GM23338 (cell line): Measurements from ENCODE around the gene RTKN. TPM values are rescaled to one million over a fixed set of nuclear protein-coding genes. Genes with fewer than 3 reads are reported as not detected.

Source experiments
- ATAC-seq: fragments of 200-7000 bp; cut with Tn5 transposase; 3 replicates; pipeline ENCODE4 v1.9.1; 2020
- DNase-seq: peaks from one replicate; pipeline ENCODE4 v3.0.0-alpha.2; 2015; ENCODE audit warnings: low spot score
- H2AFZ ChIP-seq: fragments of 200-600 bp; sonication (generic); 2 replicates; pipeline ENCODE4 v1.8.0; 2016; ENCODE audit warnings: antibody characterized with exemption, mild to moderate bottlenecking, moderate library complexity
- H3F3A ChIP-seq: fragments of 200-600 bp; sonication (generic); replicated peaks from 2 replicates; pipeline ENCODE4 v1.8.0; 2017; ENCODE audit warnings: antibody characterized with exemption, mixed run types, low read depth
- H3K27ac ChIP-seq: fragments of 200-600 bp; sonication (generic); 2 replicates; pipeline ENCODE4 v1.6.1; 2016; ENCODE audit warnings: low read depth
- H3K27me3 ChIP-seq: fragments of 200-600 bp; sonication (generic); 2 replicates; pipeline ENCODE4 v1.8.0; 2016; ENCODE audit warnings: mild to moderate bottlenecking, mixed run types, moderate library complexity; ENCODE audit not compliant: insufficient read depth
- H3K36me3 ChIP-seq: fragments of 200-600 bp; sonication (generic); 2 replicates; pipeline ENCODE4 v1.8.0; 2016; ENCODE audit warnings: mild to moderate bottlenecking; ENCODE audit not compliant: insufficient read depth
- H3K4me1 ChIP-seq: fragments of 200-600 bp; sonication (generic); 2 replicates; pipeline ENCODE4 v1.8.0; 2016; ENCODE audit warnings: mild to moderate bottlenecking, moderate library complexity; ENCODE audit not compliant: insufficient read depth
- H3K4me2 ChIP-seq: fragments of 200-600 bp; sonication (generic); 2 replicates; pipeline ENCODE4 v1.7.1; 2017; ENCODE audit warnings: mixed run types
- H3K4me3 ChIP-seq: fragments of 200-600 bp; sonication (generic); 2 replicates; pipeline ENCODE4 v1.6.1; 2016; ENCODE audit warnings: mixed run types
- H3K79me2 ChIP-seq: fragments of 200-600 bp; sonication (generic); replicated peaks from 2 replicates; pipeline ENCODE4 v1.8.0; 2017; ENCODE audit warnings: mild to moderate bottlenecking; ENCODE audit not compliant: insufficient read depth
- H3K9me2 ChIP-seq: fragments of 200-600 bp; sonication (generic); 2 replicates; pipeline ENCODE4 v1.8.0; 2017; ENCODE audit not compliant: insufficient read depth
- H4K20me1 ChIP-seq: fragments of 200-600 bp; sonication (generic); replicated peaks from 2 replicates; pipeline ENCODE4 v1.8.0; 2017; ENCODE audit warnings: mild to moderate bottlenecking; ENCODE audit not compliant: insufficient read depth
- H3K27ac Mint-ChIP-seq: 2 replicates; pipeline ENCODE4 v1.8.0; 2020; ENCODE audit warnings: inconsistent platforms, mild to moderate bottlenecking, moderate library complexity, mixed read lengths
- H3K27me3 Mint-ChIP-seq: 3 replicates; pipeline ENCODE4 v1.8.0; 2022; ENCODE audit warnings: low read depth, mild to moderate bottlenecking, moderate library complexity, mixed read lengths, inconsistent platforms; ENCODE audit not compliant: insufficient read depth, poor library complexity
- H3K36me3 Mint-ChIP-seq: 3 replicates; pipeline ENCODE4 v1.8.0; 2021; ENCODE audit warnings: low read depth, mild to moderate bottlenecking, inconsistent platforms, moderate library complexity, mixed read lengths
- H3K4me1 Mint-ChIP-seq: 3 replicates; pipeline ENCODE4 v1.8.0; 2020; ENCODE audit warnings: mild to moderate bottlenecking, inconsistent platforms, mixed read lengths
- H3K4me3 Mint-ChIP-seq: 3 replicates; pipeline ENCODE4 v1.8.0; 2021; ENCODE audit warnings: moderate library complexity, mild to moderate bottlenecking, inconsistent platforms, mixed read lengths
- H3K9me3 Mint-ChIP-seq: 3 replicates; pipeline ENCODE4 v1.8.0; 2020; ENCODE audit warnings: moderate library complexity, mild to moderate bottlenecking, inconsistent platforms, mixed read lengths
- CTCF ChIP-seq, 2 experiments: fragments of 200-600 bp in 1 of 2; sonication (generic) in 1 of 2; conservative IDR thresholded peaks; 2 replicates each; pipeline versions ENCODE4 v1.5.1 to v1.6.1; 2016 to 2017; ENCODE audit warnings: antibody characterized with exemption in 2 of 2, low read depth in 2 of 2, mild to moderate bottlenecking in 2 of 2, moderate library complexity in 1 of 2
- ETS1 ChIP-seq: IDR thresholded peaks from 2 replicates; pipeline ENCODE4 v1.6.1; 2016; ENCODE audit warnings: antibody characterized with exemption
- EZH2 ChIP-seq: fragments of 200-600 bp; sonication (generic); IDR thresholded peaks from one replicate; pipeline ENCODE4 v1.8.0; 2017; ENCODE audit warnings: antibody characterized with exemption, mild to moderate bottlenecking, low read depth; ENCODE audit not compliant: unreplicated experiment
- EZH2phosphoT487 ChIP-seq: fragments of 200-600 bp; sonication (generic); IDR thresholded peaks from one replicate; pipeline ENCODE4 v1.8.1; 2018; ENCODE audit warnings: antibody characterized with exemption; ENCODE audit not compliant: unreplicated experiment
- JUNB ChIP-seq: IDR thresholded peaks from one replicate; pipeline ENCODE4 v1.6.1; 2016; ENCODE audit warnings: antibody characterized with exemption; ENCODE audit not compliant: unreplicated experiment
- NANOG ChIP-seq: IDR thresholded peaks from 2 replicates; pipeline ENCODE4 v1.6.1; 2016; ENCODE audit warnings: antibody characterized with exemption, borderline replicate concordance
- POLR2AphosphoS5 ChIP-seq: IDR thresholded peaks from 2 replicates; pipeline ENCODE4 v1.6.1; 2016; ENCODE audit warnings: antibody characterized with exemption, low read depth
- REST ChIP-seq: IDR thresholded peaks from one replicate; pipeline ENCODE4 v1.6.1; 2018; ENCODE audit warnings: antibody characterized with exemption; ENCODE audit not compliant: unreplicated experiment
- STAT1 ChIP-seq: IDR thresholded peaks from one replicate; pipeline ENCODE4 v1.6.1; 2016; ENCODE audit warnings: antibody characterized with exemption; ENCODE audit not compliant: unreplicated experiment
- ZNF114 ChIP-seq: fragments of 250-450 bp; sonication (Bioruptor Pico); IDR thresholded peaks from 2 replicates; pipeline ENCODE4 v1.5.0; 2020; ENCODE audit warnings: mild to moderate bottlenecking, moderate library complexity
- ZNF331 ChIP-seq: fragments of 250-450 bp; sonication (Bioruptor Pico); IDR thresholded peaks from 2 replicates; pipeline ENCODE4 v1.5.0; 2020; ENCODE audit warnings: low read depth, mild to moderate bottlenecking, moderate library complexity
- ZNF462 ChIP-seq: fragments of 250-450 bp; sonication (Bioruptor Pico); IDR thresholded peaks from 2 replicates; pipeline ENCODE4 v1.5.0; 2020; ENCODE audit warnings: mild to moderate bottlenecking, moderate library complexity
- polyA plus RNA-seq: library from polyadenylated mRNA; unstranded; fragments of >200 nt; fragmentation: Nextera tagmentation; extraction: Ambion mirVana; gene quantifications from 2 replicates; pipeline ENCODE4 v1.2.1, GENCODE V29; 2016
- total RNA-seq: library from RNA; depleted of rRNA; stranded (reverse); fragments of >200 nt; shearing (Covaris generic); gene quantifications from 2 replicates; pipeline ENCODE4 v1.2.3, GENCODE V29; 2014

RTKN gene
- total and polyA plus RNA-seq, 2 experiments from 2014 or later, result 24.5 to 50.0 TPM

- H3K36me3 ChIP-seq, result no peaks in the 10 kb centered on the region; the same call in 1 of the 2 replicates
- H3F3A ChIP-seq, result no peaks in the 10 kb centered on the region
- H3K9me2 ChIP-seq, result no peaks in the 10 kb centered on the region
- H3K27me3 Mint-ChIP-seq, result peaks cover 11% of the 10 kb centered on the region
- H3K4me2 ChIP-seq, result peak overlapping the region; percentile 95
- H3K27ac ChIP-seq, result peak overlapping the region; percentile 82; the same call in 1 of the 2 replicates
- ATAC-seq, result peak; percentile 55
- peaks cover 5% of the 10 kb centered on the region; the same call in 1 of the 2 replicates for H3K4me1 ChIP-seq
- TF ChIP-seq JUNB, result no peak
- TF ChIP-seq ETS1, result no peak
- TF ChIP-seq EZH2phosphoT487, result no peak
- TF ChIP-seq ZNF331 (CRISPR knock-in tag), result no peak
- TF ChIP-seq ZNF462 (CRISPR knock-in tag), result no peak
- TF ChIP-seq EZH2, result no peak
- TF ChIP-seq STAT1, result no peak
- TF ChIP-seq ZNF114, result no peak
- no peak for TF ChIP-seq CTCF (conservative IDR thresholded peaks at IDR 0.05; ENCODE audit: low read depth in 2 of 2)
- no peak for TF ChIP-seq POLR2AphosphoS5
- no peak for TF ChIP-seq REST
- TF ChIP-seq NANOG, result no peak
- H3K27ac Mint-ChIP-seq, result peak overlapping the region; percentile 99
- H3K27me3 ChIP-seq, result no peaks in the 10 kb centered on the region
- peaks cover 6% of the 10 kb centered on the region; the same call in 2 of the 3 replicates for H3K4me1 Mint-ChIP-seq
- peaks cover 13% of the 10 kb centered on the region; the same call in 1 of the 2 replicates for H4K20me1 ChIP-seq
- H3K36me3 Mint-ChIP-seq, result peaks cover 24% of the 10 kb centered on the region
- peak overlapping the region; percentile 72; the same call in 1 of the 2 replicates for H2AFZ ChIP-seq
- no peaks in the 10 kb centered on the region for H3K9me3 Mint-ChIP-seq
- DNase-seq, result peak; percentile 75
- peaks cover 14% of the 10 kb centered on the region for H3K79me2 ChIP-seq
- peak overlapping the region; percentile 68 for H3K4me3 ChIP-seq
- peak overlapping the region; percentile 99 for H3K4me3 Mint-ChIP-seq
Observed at GRCh38 chr2:74481961-74482800, 40.4 kb upstream of the RTKN start.
